ENCODE measurements around the gene INS. TPM values are rescaled to one million over a fixed set of nuclear protein-coding genes. Genes with fewer than 3 reads are reported as not detected.

INS gene
- polyA plus RNA-seq, 3 donors = not detected

DNA sequence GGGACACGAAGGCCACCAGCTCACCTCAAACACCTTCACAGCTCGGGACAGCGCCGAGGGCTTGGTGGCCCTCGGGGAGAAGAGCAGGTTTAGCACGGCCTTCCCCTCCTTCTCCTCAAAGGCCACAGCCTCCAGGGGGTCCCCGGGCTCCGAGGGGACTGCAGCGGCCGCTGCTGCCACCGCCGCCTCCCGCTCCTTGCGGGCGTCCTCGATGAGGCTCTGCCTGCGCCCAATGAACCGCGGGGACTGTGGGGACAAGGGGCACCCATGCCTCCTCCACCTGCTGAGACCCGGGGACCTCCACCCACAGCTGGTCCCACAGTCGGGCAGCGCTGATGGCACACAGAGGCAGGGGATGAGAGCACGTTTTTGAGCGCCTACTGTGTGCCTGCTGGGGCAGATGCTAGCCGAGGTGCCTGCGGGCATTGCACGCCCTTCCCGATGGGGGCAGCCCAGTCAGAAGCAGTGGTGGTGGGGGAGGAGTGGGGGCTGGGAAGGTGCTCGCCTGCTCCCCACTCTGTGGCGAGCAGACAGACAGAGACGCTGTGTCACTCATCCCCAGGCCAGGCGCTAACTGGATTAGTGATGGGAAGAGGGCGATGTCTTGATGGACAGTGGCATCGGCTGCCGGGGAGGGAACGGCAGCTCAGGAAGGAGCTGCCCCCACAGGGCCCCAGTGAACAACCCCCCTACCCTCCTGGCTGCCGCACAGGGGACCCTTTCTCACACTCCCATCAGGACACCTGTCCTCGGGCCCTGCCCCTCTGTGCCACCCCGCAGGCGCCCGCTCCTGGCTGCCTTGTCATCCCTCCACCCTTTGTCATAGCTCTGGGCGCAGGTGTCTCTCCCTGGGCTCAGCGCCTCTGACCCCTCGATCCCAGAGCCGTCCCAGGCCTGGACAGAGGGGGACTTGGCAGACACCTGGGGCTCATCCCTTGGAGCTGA, 8.9 kb upstream of the INS start:
- DNase-seq (ENCODE audit: extremely low read depth in 1 of 11, low read depth in 9 of 11, low spot score in 4 of 11) = no peak

DNA sequence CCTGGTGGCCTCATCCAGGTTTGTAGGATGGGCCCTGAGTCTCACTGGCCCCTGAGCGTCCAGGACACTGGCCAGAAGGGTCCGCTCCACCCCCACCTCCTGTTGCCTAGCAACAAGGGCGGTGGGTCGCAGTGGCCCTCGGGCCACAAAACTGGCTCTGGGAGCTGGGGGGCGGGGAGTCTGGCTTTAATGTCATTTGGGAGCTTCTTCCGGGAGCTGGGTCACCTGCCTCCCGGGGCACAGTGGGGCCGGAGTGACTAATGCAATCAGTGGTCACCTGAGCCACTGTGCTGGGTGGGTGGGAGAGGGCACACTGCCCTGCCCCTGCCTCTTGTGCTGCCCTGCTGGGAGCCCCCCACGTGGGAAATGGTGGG, 8.0 kb upstream of the INS start:
- DNase-seq (ENCODE audit: extremely low read depth in 1 of 11, low read depth in 9 of 11, low spot score in 4 of 11) = no peak

DNA sequence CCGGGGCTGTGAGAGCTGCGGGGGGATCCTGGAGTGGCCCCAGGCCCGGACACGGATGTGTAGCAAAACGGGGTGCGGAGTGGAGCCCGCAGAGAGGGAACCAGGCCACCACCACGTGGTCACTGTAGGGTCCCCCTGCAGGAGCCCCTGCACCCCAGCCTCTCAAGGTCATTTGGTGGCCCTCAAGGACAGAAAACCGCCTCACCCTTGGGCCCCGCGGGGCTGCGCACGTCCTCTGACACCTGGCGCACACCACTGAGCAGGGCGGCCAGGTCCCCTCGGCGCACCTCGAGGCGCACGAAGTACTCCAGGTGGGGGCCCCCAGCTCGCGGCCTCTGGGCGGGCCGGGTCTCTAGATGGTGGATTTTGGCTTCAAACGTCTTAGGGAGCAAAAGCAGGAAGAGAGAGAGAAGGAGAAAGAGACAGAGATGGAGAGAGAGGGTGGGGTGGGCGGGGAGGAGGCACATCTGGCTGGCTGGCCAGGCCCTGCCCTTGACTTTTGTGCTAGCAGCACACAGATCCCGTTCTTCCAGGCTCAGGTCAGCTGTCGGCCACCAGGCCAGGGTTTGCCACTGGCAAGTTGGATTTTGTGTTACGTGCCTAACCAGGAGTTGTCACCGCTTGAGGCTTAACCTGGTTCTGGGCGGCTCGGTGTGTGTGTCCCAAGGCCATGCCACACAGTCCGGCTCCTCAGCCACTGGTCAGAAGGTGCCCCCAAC, 7.4 kb upstream of the INS start:
- no peak for DNase-seq (ENCODE audit: extremely low read depth in 1 of 11, low read depth in 9 of 11, low spot score in 4 of 11)

DNA sequence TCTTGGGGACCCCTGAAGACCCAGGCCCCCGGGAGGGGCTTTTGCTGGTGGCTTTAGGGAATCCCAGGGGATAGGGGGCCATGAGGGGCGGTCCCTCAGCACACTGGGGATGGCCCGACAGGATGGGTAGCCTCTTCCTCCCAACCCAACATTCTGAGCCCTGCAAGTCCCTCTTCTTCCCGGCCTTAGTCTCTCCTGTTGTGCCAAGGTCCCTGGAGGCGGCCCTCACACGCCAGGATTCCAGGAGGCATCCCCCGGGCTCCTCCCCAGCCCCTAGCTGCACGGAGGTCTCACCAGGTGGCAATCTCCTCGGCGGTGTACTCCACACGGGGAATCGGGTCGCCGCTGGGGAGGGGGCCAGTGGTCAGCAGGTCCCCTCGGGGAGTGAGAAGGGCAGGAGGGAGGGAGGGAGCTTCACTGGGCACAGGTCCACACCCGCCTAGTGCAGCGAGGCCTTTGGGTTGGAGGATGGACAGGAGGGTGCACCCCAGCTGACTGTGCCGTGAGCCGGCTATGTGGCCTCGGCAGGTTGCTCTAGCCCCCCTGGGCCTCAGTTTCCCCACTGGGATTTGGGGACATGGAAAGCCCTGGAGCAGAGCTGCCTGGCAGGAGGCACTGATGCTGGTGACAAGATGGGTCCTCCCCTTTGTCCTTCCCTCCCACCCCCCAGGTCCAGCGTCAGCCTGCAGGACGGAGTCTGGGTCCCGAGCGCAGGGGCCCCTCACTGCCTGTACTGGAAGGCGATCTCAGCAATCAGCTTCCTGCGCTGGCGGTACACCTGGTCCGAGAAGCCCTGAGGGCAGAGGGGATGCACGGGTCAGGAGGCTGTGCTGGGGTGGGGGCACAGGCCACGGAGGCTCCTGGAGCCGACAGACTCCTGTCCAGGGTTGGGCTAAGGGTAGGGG, 6.4 kb upstream of the INS start:
- no peak for DNase-seq (ENCODE audit: extremely low read depth in 1 of 11, low read depth in 9 of 11, low spot score in 4 of 11)

DNA sequence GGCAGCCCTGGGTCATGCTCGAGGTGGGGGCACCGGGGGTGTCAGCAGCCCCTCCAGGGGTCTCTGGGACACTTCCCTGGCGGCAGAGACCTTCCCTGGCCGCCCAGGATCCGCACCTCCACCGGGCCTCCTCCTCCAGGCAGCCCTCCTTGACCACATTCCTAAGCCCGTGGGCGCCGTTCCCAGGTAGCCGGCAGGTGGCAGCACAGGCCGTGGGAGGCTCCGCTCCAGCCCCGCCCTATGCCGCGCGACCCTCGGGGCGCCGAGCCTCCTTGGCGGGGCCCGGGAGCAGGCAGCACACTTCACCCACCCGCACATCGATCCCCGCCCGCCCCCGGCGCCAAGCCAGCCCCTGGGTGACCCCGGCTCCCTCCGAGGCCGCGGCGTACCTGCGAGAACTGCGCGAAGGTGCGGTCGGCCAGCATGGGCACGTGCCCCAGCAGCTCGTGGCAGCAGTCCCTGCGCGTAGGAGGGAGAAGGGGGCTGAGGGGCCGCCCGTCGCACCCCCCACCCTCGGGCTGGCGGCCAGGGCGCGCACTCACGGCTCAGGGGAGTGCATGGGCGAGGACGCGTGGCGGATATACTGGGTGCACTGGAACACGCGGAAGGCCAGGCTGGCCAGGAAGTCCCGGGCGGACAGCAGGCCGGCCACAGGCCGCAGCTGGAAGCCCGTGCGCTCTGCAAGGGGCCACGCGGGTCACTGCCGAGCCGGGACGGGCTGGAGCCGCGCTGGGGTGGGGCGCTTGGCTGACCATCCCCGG, 5.3 kb upstream of the INS start:
- DNase-seq (ENCODE audit: extremely low read depth in 1 of 11, low read depth in 9 of 11, low spot score in 4 of 11) = no peak

DNA sequence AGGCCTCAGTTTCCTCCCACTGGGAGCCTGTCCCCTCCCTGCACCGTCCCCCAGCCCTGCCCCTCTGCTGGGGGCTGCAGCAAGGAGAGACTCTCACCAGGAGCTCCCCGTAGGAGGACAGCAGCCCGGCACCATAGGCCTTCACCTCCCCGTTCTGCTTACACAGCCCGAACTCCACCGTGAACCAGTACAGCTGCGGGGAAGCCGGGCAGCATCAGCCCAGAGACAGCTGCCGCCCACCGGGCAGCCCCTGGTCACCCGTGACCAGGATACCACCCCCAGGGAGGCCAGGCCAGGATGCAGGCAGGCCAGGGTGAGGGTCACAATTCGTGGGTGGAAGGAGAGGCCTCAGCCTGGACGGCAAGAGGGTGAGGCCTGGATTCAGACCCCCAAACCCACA, 4.6 kb upstream of the INS start:
- DNase-seq (ENCODE audit: extremely low read depth in 1 of 11, low read depth in 9 of 11, low spot score in 4 of 11) = no peak

DNA sequence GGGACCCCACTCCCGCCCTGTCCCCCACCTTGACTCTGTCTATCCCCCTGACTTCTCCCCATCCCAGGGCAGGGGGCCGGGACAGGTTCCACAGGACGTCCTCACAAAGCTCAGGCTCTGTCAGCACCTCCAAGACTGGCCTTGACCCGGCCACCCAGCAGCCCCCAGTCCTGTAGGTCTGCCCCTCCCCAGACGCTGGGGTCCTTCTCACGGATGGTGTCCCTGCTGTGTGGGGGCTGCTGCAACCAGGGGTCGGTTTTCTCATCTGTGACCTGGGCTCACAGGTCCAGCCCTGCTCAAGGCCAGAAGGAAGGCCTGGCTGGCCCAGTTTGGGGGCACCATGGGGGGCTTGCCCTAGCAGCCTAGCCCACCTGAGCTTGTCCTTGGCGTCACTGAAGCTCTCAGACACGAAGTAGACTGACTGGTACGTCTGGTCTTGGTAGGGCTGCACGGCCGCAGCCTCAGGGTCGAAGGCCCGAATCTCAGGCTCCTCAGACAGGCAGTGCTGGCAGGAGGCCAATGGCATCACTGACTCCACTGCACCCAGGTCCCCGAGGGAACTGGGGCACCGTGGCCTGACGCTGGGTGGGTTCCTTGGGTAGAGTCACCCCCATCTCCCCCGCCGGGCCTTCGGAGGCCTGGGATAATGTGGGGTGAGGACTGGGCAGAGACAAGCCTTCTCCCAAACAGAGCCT, 4.0 kb upstream of the INS start:
- no peak for DNase-seq (ENCODE audit: extremely low read depth in 1 of 11, low read depth in 9 of 11, low spot score in 4 of 11)

DNA sequence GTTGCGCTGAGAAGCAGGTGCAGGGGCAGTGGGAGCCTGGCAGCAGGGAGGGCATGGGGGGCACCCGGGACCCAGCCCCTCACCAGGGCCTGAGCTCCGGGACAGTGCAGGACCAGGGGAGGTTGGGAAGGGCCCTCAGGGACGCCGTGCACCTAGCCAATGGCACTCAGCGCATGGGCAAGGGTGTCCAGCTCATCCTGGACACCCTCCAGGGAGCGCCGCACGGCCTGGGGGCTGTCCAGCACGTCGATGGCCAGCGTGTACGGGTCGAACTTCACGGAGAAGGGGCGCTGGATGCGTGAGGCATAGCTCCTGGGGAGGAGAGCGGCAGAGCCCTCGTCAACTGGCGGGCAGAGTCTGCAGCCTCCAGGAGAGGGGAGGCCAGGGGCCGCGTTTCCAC, 3.1 kb upstream of the INS start:
- no peak for DNase-seq (ENCODE audit: extremely low read depth in 1 of 11, low read depth in 9 of 11, low spot score in 4 of 11)

DNA sequence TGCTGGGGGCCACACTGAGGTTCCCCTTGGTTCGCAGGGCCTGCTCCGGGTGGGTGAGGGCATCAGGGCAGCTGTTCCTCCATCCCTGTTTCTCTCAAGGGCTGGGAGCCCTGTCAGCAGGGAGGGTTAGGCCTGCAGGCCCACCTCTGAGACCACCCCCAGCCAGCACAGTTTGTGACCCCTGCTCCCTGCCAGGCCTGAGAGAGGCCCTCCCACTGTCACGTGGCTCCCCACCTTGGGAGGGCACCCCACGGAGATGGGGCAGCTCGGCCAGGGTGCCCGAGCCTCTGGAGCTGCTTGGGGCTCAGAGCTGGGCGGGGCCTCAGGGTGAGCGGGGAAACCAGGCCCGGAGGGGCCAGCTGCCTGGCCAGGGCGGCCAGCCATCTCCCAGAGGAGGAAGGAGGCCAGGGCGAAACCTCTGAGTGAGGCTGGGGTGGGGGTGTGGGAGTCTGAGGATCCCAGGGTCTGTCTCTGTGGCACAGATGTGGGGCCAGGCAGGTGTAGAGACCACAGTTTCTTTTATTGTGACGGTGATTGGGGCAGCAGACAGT, 2.5 kb upstream of the INS start:
- DNase-seq (ENCODE audit: extremely low read depth in 1 of 11, low read depth in 9 of 11, low spot score in 4 of 11) = no peak

DNA sequence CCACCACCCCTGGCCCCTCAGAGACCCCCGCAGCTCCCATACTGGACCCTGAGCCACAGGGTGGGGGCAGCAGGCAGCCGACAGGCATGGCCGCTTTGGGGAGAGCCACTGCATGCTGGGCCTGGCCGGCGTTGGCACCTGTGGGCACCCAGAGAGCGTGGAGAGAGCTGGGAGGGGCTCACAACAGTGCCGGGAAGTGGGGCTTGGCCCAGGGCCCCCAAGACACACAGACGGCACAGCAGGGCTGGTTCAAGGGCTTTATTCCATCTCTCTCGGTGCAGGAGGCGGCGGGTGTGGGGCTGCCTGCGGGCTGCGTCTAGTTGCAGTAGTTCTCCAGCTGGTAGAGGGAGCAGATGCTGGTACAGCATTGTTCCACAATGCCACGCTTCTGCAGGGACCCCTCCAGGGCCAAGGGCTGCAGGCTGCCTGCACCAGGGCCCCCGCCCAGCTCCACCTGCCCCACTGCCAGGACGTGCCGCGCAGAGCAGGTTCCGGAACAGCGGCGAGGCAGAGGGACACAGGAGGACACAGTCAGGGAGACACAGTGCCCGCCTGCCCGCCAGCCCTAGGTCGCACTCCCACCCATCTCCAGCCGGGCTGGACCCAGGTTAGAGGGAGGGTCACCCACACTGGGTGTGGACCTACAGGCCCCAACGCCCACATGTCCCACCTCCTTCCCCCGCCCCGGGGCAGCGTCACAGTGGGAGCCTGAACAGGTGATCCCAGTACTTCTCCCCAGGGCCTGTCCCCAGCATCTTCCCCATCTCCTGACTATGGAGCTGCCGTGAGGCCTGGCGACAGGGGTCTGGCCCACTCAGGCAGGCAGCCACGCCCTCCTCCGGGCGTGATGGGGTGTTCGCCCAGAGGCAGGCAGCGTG, 1.2 kb downstream of the INS start:
- no peak for DNase-seq (ENCODE audit: extremely low read depth in 1 of 11, low read depth in 9 of 11, low spot score in 4 of 11)

DNA sequence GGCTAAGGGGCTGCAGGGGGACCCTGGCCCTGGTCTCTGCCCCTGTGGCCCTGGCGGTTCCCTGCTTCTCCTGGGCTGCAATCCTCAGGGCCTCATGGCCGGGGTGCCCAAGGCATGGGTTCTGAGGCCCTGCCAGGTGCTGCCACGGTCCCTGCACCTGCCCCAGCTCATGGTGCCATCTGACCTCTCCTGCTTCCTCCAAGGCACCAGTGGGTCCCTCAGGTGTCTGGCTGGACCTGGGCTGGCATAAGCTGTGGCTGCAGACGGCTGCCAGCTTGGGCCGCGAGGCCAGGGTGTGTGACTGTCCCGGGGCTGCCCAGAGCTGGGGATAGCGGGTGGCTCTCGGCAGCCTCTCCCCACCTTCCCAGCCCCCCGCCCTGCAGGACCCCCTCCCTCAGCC, 2.0 kb downstream of the INS start:
- DNase-seq (ENCODE audit: extremely low read depth in 1 of 11, low read depth in 9 of 11, low spot score in 4 of 11) = no peak

DNA sequence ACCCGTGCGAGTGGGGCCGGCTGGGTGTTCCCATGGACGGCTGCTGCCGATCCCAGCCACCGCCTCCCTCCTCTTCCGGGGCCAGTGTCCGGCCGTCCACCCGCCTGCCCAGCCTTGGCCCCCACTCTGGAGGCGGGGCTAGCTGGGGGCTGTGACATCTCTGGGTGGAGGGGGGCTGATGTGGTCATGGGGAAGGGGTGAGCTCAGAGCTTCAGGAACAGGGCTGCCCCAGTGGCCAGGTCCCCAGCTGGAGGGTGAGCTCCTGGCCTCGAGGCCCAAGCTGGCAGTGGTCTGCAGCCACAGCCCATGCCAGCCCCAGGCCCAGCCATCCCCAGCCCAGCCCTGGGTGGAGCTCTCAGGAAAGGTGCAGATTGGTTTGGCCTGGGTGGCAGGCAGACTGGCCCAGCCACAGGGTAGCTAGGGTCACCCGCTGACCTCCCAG, 2.7 kb downstream of the INS start:
- no peak for DNase-seq (ENCODE audit: extremely low read depth in 1 of 11, low read depth in 9 of 11, low spot score in 4 of 11)

DNA sequence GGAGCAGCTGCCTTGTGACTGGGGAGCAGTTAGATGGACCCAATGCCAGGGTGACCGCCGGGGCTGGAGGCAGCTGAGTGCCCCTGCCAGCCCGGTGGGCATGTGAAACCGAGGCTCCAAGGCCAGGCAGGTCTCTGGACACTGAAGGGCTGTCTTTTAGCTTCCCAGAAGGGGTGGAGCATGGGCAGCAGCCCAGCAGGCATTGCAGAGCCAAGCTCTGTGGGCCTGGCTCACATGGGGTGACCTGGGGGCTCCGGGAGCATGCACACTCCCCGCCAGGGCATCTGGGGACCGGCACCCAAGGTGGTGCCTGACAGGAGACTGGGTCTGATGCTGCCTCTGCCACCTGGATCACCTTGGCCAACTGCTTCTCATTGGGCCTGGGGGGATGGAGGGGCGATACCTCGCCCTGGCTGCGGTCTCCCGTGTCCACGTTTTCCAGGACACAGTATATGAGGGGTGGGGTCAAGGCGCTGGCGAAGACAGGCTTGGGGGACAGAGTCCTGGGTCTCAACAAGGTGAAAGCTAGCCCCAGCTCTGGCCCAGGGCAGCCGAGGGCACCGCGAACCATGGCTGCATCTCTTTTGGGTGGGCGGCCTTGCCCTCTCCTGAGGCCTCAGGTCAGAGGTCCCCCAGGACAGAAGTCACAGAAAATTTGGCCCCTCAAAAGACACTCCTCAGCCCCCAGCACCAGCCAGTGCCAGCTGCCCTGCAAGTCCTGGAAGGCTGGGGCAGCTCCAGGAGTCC, 3.5 kb downstream of the INS start:
- no peak for DNase-seq (ENCODE audit: extremely low read depth in 1 of 11, low read depth in 9 of 11, low spot score in 4 of 11)

DNA sequence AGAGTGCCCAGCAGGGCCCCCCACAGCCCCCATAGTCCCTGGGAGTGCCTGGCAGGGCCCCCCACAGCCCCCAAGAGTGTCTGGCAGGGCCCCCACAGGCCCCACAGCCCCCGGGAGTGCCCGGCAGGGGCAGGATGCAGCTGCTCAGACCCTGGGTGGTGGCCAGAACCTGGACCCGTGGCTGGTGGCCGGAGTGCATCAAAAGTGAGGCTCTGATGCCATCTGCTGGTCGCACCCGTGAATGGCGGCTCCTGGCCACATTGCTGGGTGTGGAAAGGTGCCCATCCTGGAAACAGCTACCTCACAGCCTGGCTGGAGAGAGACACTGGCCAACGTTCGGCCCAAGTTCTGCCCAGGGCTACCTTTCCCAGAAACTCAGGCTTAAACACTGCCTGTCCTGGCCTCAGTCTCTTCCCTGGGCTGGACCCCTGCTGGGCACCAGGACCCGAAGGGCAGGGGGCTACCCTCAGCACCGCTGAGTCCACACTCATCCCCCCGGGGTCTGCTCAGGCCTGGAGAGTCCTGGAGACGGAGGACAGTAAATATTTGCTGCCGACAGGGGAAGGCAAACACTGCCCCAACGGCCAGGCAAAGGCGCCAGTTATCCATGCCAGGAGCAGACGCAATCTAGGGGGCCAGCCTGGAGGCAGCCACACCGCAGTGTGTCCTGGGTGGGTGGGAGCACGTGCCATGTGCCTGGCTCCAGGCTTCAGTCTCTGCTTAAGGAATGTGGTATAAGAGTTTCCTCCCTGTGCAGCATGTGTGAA, 4.4 kb downstream of the INS start:
- no peak for DNase-seq (ENCODE audit: extremely low read depth in 1 of 11, low read depth in 9 of 11, low spot score in 4 of 11)

DNA sequence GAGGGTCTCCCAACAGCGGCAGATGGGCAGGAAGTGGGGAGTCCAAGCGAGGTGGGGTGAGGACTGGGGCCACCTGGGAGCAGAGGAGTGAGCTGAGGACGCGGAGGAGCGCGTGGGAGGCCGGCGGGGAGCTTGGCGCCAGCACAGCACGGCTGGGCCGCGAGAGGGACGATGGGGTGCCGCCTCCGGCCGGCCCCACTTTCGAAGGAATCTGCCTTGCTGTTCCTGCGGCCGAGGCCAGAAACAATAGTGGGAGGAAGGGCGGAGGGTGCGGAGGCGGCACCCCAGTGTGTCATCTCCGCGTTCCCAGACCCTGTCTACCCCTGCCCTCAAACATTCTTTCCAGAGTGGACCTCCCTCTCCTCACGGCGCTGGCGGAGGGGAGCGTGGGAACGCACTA, 5.5 kb downstream of the INS start:
- no peak for DNase-seq (ENCODE audit: extremely low read depth in 1 of 11, low read depth in 9 of 11, low spot score in 4 of 11)

DNA sequence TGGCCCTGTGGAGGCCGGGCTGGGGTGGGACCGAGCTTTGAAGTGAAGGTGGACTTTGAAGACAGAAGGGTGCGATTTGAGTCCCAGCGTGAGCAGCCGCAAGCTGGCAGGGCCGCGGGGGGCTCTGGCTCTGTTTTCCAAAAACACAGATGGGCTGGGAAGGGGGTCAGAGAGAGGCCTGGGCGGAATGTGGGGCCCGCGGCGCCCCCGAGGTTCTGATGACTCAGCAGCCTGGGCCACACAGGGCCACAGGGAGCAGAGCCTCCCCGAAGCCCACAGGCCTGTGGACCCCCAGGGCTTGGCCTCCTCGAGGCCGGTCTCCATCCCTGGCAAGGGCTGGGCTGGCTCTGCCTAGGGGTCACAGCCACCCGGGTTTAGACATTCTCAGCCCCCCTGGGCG, 6.1 kb downstream of the INS start:
- no peak for DNase-seq (ENCODE audit: extremely low read depth in 1 of 11, low read depth in 9 of 11, low spot score in 4 of 11)
